IMR-90 (cell line): ENCODE data around the gene CACNB3.
A peak's percentile ranks its signal among the peaks of the same experiment; 100 is the strongest.

Source experiments
- POLR2A ChIP-seq: IDR thresholded peaks from 2 replicates; pipeline ENCODE4 v1.6.1; 2012; ENCODE audit warnings: mild to moderate bottlenecking, low read depth, low read length
- RAD21 ChIP-seq: IDR thresholded peaks from 2 replicates; pipeline ENCODE4 v1.6.1; 2012; ENCODE audit warnings: low read length, improper control_type of control experiment
- SMC3 ChIP-seq: fragments of 150-350 bp; IDR thresholded peaks from 2 replicates; pipeline ENCODE4 v1.6.1; 2016; ENCODE audit warnings: low read depth, mild to moderate bottlenecking, antibody characterized with exemption, low read length, moderate library complexity
- TF ChIP-seq, protein P1 (sequence below): conservative IDR thresholded peaks from 2 replicates; pipeline ENCODE4 v1.5.1; 2012; ENCODE audit warnings: mild to moderate bottlenecking, low read depth, low read length, improper control_type of control experiment

DNA sequence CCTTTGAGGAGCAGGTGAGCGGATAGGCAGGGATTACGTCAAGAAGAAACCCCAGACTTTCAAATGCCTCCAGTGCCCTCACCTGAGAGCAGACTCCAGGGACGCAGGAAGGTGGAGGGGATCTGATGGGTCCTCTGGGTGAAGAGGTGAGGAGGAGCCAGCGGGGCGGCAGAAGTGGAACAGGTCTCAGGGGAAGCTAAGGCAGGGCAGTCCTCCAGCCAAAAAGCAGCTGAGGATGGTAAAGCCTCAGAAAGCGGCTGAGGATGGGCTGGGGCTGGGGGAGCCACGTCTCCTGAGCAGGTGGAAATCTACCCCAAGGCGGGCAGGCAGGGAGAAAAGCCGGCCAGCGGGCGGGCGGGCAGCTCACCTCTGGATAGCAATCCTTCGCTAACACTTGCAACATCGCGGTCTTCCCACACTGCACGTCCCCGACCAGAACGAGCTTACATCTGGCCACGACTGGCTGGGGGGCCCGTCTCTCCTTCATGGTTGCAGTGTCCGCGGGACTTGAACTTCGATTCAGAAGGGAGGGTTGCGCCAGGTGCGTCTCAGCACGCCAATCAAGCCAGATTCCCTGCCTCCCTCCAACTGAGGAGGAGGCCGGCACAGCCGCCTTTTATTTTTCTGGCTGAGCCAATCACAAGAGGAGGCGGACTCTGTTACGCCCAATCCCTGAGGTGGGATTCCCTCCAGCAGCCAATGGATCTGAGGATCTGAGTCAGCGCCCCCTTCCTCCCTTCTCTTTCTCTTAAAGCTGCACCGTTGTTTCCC, 47.2 kb downstream of the CACNB3 start, which contains the start of gene RND1:
- TF ChIP-seq, protein P1, sequence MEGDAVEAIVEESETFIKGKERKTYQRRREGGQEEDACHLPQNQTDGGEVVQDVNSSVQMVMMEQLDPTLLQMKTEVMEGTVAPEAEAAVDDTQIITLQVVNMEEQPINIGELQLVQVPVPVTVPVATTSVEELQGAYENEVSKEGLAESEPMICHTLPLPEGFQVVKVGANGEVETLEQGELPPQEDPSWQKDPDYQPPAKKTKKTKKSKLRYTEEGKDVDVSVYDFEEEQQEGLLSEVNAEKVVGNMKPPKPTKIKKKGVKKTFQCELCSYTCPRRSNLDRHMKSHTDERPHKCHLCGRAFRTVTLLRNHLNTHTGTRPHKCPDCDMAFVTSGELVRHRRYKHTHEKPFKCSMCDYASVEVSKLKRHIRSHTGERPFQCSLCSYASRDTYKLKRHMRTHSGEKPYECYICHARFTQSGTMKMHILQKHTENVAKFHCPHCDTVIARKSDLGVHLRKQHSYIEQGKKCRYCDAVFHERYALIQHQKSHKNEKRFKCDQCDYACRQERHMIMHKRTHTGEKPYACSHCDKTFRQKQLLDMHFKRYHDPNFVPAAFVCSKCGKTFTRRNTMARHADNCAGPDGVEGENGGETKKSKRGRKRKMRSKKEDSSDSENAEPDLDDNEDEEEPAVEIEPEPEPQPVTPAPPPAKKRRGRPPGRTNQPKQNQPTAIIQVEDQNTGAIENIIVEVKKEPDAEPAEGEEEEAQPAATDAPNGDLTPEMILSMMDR: no peak
- TF ChIP-seq POLR2A: peak; percentile 92
- TF ChIP-seq RAD21: no peak
- no peak for TF ChIP-seq SMC3
